Activated T-cell treated with anti-CD3 and anti-CD28 coated beads, Interleukin-2, amount 50 U/mL, for 4 hours (primary cell): ENCODE results near the gene PHLDB1. TPM values are rescaled to one million over a fixed set of nuclear protein-coding genes. Genes with fewer than 3 reads are reported as not detected.
A peak's percentile ranks its signal among the peaks of the same experiment; 100 is the strongest.

Source experiments
- ATAC-seq, 2 donors: fragments of 200-7000 bp; cut with Tn5 transposase; one replicate each; pipeline ENCODE4 v1.10.0; 2021
- DNase-seq: peaks from one replicate; pipeline ENCODE4 v3.0.0-alpha.2; 2020
- H3K27me3 Mint-ChIP-seq: one replicate; pipeline ENCODE4 v1.8.0; 2021; ENCODE audit warnings: low read depth, mixed read lengths
- H3K36me3 Mint-ChIP-seq: one replicate; pipeline ENCODE4 v1.8.0; 2022; ENCODE audit warnings: mixed read lengths; ENCODE audit not compliant: insufficient read depth
- H3K4me1 Mint-ChIP-seq: one replicate; pipeline ENCODE4 v1.8.0; 2021; ENCODE audit warnings: low read depth, mixed read lengths
- H3K4me3 Mint-ChIP-seq: one replicate; pipeline ENCODE4 v1.8.0; 2021; ENCODE audit warnings: mild to moderate bottlenecking, moderate library complexity, mixed read lengths
- H3K9me3 Mint-ChIP-seq: one replicate; pipeline ENCODE4 v1.8.0; 2021; ENCODE audit warnings: mixed read lengths
- total RNA-seq, 3 donors: library from RNA; stranded (reverse); gene quantifications; one replicate each; pipeline ENCODE4 v1.2.1, GENCODE V29; 2021

The PHLDB1 gene
- total RNA-seq, 3 donors from 2014 or later, result 0.90 to 1.9 (median 1.3) TPM

DNA sequence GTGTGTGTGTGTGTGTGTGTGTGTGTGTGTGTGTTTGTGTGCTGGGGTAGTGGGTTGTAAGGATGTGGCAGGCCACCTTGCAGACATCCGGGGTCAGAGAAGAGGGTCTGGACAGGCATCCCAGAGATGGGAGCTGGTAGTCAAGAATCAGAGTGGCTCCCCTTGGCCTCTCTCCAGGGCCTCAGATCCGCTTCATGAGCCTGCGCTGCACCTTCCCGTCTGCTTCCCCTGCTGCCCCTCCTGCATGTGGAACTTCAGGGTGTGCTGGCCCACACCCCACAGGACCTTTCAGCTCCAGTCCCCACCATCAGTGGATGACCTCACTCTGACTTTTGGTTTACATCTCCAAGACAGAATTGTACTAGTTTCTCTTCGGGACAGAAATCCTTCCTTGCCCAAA lies 40.9 kb downstream of the PHLDB1 start:
- Mint-ChIP-seq H3K27me3 (no peaks in the 10 kb centered on the region), H3K36me3 (no peaks in the 10 kb centered on the region), H3K4me3 (no peak overlapping the region), H3K9me3 (no peaks in the 10 kb centered on the region), H3K4me1 (peaks cover 9% of the 10 kb centered on the region)
- DNase-seq, result no peak
- no peak for ATAC-seq

DNA sequence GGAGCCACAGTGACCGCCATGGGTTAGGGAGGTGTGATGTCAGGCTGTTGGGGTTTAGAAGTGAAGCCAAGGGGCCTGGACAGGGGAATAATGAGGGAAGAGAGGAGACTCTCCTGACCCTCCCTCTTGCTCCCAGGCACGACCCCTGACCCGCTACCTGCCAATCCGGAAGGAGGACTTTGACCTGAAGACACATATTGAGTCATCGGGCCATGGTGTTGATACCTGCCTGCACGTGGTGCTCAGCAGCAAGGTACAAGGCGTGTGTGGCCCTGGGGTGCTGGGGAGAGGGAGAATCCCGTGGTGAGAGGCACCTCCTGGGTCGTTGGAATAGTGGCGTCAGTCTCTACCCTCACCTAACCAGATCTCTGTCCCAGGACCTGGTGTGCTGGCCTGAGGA lies 42.5 kb downstream of the PHLDB1 start:
- Mint-ChIP-seq H3K4me3 (no peak overlapping the region), H3K36me3 (no peaks in the 10 kb centered on the region), H3K27me3 (no peaks in the 10 kb centered on the region), H3K4me1 (peaks cover 9% of the 10 kb centered on the region), H3K9me3 (no peaks in the 10 kb centered on the region)
- ATAC-seq, result no peak
- DNase-seq, result no peak

DNA sequence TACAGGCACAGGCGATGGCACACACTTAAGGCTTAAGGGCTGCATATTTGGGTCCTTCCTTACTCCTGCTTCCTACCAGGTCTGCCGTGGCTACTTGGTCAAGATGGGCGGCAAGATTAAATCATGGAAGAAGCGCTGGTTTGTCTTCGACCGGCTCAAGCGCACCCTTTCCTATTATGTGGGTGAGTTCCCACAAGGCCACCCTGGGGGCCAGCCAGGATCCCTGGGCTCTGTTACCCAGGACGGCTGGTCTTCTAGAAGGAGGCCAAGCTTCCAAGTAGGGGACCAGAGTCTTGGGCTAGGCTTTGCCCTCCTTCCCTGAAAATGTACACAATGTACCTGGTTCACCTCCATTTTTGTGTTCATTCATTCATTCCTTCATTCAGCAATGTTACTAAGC lies 43.0 kb downstream of the PHLDB1 start:
- Mint-ChIP-seq H3K27me3 (no peaks in the 10 kb centered on the region), H3K4me1 (peaks cover 9% of the 10 kb centered on the region), H3K36me3 (no peaks in the 10 kb centered on the region), H3K4me3 (no peak overlapping the region), H3K9me3 (no peaks in the 10 kb centered on the region)
- ATAC-seq (no peak), DNase-seq (no peak)

DNA sequence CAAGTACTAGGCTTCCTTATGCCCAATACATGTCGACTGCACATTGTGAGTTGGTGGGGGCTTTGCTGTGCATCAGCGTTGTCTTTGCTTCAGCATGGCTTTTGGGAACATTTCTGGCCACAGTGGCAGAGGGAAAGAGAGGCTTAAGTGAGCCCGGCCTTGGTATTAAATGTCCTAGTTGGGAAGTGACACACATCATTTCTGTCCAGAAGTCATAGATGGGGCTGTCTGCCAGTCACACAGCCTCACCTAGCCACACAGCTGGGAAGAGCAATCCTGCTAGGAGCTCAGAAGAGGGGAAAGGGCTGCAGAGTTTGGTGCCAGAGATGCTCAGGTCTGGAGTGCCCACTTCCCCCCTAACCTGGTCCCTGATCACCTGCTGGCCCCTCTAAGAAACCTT lies 44.4 kb downstream of the PHLDB1 start:
- no peaks in the 10 kb centered on the region for H3K9me3 Mint-ChIP-seq
- DNase-seq, result no peak
- ATAC-seq, result no peak
- peaks cover 9% of the 10 kb centered on the region for H3K4me1 Mint-ChIP-seq
- H3K4me3 Mint-ChIP-seq, result no peak overlapping the region
- H3K36me3 Mint-ChIP-seq, result no peaks in the 10 kb centered on the region
- no peaks in the 10 kb centered on the region for H3K27me3 Mint-ChIP-seq

DNA sequence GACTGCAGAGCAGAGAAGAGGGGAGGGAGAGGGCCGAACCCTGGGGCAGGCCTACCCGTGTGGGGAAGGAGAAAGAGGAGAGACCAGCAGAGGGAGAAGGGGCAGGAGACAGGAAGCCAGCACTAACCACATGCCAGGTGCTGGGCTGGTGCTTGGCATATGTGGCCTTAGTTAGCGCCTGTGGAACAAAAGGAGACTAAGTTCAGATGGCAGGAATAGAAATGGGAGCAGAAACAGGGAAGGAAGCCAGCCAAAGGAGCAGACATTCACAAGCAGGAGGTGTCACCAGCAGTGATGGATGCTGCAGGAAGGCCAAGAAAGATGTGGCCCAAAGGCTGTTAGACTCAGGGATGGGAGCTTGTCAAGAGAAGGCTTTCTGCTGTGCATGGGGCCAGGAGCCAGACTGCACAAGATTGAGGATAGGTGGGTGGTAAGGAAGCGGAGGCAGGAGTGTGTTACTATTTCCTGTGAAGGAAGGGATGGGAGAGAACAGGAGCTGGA lies 45.3 kb downstream of the PHLDB1 start:
- Mint-ChIP-seq H3K4me3 (no peak overlapping the region), H3K36me3 (no peaks in the 10 kb centered on the region), H3K9me3 (no peaks in the 10 kb centered on the region), H3K27me3 (no peaks in the 10 kb centered on the region), H3K4me1 (peaks cover 9% of the 10 kb centered on the region)
- DNase-seq (no peak), ATAC-seq (no peak)

DNA sequence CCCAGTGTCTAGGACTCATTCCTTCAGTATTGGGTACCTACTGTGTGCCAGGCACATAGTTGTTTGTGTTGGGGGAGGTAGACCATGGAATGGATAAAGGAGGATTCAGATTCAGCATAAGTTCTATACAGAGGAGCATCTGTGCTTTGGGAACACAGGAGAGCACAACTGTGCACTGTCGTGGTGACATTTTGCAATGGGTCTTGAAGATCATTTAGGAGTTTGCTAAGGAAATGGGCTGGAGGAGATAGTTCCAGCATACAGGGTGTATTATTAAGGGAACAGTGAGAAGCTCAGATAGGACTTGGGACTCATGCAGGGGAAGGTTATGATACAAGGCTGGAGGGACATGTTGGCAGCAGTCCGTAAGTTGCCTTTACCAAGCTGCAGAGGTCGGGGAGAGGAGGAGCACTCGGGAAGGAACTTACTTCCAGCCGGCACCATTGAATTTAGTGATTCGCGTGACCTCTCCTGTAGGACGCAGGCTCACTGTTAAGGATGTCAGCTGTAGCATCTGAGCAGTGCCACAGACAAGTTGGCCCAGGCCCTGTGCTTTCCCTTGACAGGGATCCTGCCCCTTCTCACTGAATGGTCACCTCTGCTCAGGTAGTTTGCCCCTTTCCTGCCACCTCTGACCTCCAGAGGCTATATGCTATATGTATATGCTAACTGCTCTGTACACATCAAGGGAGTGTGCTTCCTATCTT lies 46.4 kb downstream of the PHLDB1 start:
- Mint-ChIP-seq H3K36me3 (no peaks in the 10 kb centered on the region), H3K27me3 (no peaks in the 10 kb centered on the region), H3K9me3 (no peaks in the 10 kb centered on the region), H3K4me1 (peaks cover 9% of the 10 kb centered on the region), H3K4me3 (no peak overlapping the region)
- DNase-seq (no peak), ATAC-seq (no peak)

DNA sequence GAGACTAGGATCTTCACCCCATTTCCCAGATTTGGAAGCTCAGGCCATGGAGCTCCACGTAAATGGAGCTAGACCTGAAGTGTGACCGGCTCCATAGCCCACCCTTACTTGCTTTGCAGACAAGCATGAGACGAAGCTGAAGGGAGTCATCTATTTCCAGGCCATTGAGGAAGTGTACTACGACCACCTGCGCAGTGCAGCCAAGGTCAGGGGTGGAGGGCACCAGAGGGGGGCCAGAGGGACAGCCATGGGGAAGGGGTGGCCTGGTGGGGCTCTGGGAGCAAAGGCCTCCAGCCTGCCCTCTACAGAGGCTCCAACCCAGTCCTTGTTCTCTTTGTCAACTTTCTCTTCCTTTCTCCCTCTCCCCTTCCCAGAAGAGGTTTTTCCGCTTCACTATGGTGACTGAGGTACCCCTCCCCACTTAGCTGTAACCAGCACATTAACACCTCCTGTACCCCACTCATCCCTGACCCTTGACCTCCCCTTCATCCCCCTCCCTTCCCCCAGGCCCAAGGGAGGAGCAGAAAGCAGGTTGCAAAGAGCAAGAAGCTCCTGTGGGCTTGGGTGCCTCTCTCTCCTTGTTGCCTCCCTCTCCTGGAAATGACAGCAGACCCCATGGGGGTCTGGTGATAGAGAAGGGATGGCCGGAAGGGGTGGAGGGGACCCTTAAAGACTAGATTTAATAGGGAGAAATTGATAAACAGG lies 48.2 kb downstream of the PHLDB1 start:
- Mint-ChIP-seq H3K9me3 (no peaks in the 10 kb centered on the region), H3K4me1 (peaks cover 13% of the 10 kb centered on the region), H3K27me3 (no peaks in the 10 kb centered on the region), H3K36me3 (no peaks in the 10 kb centered on the region), H3K4me3 (no peak overlapping the region)
- no peak for DNase-seq
- no peak for ATAC-seq

DNA sequence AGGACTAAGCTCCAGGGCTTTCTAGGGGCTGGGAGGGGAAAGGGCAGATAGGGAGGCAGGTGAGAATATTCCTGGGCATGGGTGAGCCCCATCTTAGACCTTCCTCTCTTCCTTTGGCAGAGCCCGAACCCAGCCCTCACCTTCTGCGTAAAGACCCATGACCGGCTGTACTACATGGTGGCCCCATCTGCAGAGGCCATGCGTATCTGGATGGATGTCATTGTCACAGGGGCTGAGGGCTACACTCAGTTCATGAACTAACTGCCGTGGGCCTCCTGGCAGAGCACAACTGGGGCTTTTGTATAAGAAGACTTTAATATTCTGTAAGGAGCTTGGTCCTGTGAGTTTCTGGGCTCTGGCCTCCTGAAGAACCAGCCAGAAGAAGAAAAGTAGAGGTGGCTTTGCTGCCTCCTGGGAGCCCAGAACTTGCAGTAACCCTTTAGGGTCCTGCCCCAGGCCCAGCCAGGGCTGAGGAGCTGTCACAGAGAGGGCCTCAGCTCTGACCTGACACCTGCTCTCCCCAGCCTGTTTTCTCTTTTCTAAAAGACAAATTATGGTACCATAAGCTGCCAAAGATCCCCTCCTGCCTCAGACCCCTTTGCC lies 49.2 kb downstream of the PHLDB1 start:
- H3K4me1 Mint-ChIP-seq, result peaks cover 13% of the 10 kb centered on the region
- H3K4me3 Mint-ChIP-seq, result no peak overlapping the region
- no peak for DNase-seq
- no peaks in the 10 kb centered on the region for H3K36me3 Mint-ChIP-seq
- no peak for ATAC-seq
- no peaks in the 10 kb centered on the region for H3K9me3 Mint-ChIP-seq
- no peaks in the 10 kb centered on the region for H3K27me3 Mint-ChIP-seq

DNA sequence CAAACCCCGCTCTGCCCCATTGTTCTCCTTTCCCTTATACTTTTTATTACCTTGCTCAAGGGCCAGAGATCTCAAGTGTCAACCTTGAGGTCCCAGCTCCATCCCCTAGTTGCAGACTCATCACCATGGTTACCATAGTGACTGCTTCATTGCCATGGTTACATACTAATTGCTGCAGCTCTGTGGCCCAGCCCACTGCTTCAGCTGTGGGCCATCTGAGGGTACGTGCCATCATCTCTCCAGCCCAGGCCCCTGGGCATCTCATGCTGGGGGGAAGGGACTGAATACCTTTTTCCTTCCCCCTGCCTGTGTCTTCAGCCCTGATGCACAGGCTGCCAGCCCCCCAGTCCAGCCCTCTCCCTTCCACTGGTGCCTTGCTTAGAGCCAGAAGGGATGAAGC lies 49.8 kb downstream of the PHLDB1 start:
- ATAC-seq (no peak), DNase-seq (no peak)
- Mint-ChIP-seq H3K36me3 (no peaks in the 10 kb centered on the region), H3K4me1 (peaks cover 12% of the 10 kb centered on the region), H3K9me3 (no peaks in the 10 kb centered on the region), H3K27me3 (no peaks in the 10 kb centered on the region), H3K4me3 (no peak overlapping the region)

DNA sequence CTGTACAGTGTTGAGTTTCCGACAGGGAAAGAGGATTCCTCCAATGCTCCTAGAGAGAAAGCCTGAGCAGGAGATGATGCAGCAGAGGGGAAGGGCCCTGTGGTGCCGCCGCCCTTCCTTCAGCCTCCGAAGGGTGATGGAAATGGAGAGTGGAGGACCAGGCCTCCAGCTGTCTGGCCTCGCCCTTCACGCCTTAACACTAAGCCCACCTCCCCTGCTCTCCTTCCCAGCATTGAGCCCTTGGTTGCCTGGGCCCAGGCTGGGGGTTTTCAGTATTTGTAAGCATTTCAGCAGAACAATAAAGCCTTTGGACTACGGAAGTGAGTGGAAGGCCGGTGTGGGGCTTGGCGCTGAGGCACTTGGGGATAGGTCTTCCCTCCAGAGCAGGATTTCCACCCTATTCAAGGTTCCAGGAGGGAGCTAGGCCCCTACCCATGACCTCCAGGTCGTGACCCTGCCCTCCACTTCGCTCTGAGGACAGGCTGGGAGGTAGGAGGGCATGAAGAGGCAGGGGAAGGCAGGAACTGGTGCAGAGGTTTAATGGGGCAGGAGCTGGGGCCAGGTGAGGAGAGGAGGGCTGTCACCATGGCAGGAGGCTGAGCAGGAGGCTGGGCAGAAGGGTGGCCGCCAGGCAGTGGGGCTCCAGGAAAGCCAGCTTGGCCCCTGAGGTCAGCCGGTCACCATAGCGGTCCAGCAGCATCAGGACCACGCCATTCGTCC lies 50.5 kb downstream of the PHLDB1 start:
- no peaks in the 10 kb centered on the region for H3K36me3 Mint-ChIP-seq
- no peak overlapping the region for H3K4me3 Mint-ChIP-seq
- H3K9me3 Mint-ChIP-seq, result no peaks in the 10 kb centered on the region

DNA sequence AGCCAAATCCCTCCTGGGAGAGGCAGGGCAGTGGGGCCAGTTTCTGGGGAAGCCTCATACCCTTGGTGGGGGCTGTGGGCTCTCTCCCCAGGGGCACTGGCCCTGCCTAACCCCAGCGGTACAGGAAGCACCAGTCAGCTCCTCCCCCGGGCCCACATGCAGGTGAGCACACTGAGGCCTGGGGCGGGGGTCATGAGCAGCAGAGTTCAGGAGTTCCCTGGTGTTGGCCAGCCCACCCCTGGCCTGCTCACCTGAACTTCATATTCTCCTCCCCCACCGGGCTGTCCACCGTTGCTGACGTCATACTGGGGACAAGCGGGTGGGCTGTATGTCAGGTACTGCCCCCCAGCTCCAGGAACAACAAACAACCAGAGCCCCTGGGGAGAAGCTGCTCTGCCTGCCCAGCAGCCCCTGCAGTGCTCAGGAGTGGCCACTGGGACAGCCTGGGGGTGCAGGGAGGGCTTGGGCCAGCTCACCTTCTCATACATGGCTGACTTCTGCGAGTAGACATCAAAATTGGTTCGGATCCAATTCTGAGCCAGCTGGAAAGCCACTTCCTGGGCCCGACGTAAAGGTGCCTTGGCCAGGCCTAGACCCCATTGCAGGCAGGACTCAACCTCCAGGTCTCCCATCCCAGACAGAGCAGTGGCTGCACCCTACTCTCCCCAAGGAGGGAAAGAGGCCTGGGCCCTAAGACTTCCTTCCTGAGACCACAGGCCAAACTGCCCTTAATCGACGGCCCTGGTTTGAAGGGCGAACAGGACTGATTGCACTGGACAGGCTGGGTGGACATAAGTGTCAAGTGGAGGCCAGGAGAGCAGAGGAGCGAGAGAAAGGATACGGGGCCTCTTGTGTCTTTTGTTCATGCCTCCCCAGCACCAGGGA lies 51.3 kb downstream of the PHLDB1 start:
- no peak overlapping the region for H3K4me3 Mint-ChIP-seq
- ATAC-seq (no peak), DNase-seq (no peak)
- H3K36me3 Mint-ChIP-seq, result no peaks in the 10 kb centered on the region
- peaks cover 4% of the 10 kb centered on the region for H3K4me1 Mint-ChIP-seq
- H3K9me3 Mint-ChIP-seq, result no peaks in the 10 kb centered on the region
- H3K27me3 Mint-ChIP-seq, result no peaks in the 10 kb centered on the region

More for the DNA sequence above, 50.5 kb downstream of the PHLDB1 start:
- no peaks in the 10 kb centered on the region for H3K27me3 Mint-ChIP-seq
- DNase-seq (no peak), ATAC-seq (no peak)
- H3K4me1 Mint-ChIP-seq, result peaks cover 6% of the 10 kb centered on the region

DNA sequence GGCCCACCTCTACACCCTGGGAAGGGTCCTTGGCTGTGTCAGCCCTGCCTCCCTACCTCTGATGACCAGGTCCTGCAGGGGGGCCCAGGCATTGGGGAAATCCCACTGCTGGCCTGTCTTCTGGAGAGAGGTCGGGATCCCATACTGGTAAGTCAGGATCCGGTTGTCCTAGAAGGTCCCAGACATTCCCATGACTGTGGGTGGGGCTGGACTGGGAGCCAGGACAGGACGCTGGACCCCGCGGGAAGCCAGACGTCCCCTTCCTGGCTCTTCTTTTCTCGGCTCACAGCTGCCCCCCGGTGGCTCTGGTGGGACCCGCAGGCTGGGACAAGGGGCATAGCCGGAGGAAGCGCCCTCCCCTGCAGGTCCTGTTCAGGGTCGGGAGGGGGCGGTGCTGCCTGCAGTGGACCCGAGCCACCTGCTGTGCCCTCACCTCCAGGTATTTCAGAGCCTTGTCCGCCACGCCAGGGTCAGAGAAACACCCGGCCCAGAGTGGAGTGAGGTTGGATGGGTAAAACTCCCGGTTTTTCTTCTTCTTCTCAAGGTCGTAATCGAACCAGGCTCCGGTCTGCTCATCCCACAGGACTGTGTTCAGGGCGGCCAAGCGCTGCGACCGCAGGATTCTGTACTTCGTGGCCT lies 52.0 kb downstream of the PHLDB1 start:
- ATAC-seq, result peak; percentile 99
- Mint-ChIP-seq H3K36me3 (no peaks in the 10 kb centered on the region), H3K4me3 (no peak overlapping the region), H3K9me3 (no peaks in the 10 kb centered on the region), H3K4me1 (peaks cover 4% of the 10 kb centered on the region), H3K27me3 (no peaks in the 10 kb centered on the region)
- peak; percentile 83 for DNase-seq

DNA sequence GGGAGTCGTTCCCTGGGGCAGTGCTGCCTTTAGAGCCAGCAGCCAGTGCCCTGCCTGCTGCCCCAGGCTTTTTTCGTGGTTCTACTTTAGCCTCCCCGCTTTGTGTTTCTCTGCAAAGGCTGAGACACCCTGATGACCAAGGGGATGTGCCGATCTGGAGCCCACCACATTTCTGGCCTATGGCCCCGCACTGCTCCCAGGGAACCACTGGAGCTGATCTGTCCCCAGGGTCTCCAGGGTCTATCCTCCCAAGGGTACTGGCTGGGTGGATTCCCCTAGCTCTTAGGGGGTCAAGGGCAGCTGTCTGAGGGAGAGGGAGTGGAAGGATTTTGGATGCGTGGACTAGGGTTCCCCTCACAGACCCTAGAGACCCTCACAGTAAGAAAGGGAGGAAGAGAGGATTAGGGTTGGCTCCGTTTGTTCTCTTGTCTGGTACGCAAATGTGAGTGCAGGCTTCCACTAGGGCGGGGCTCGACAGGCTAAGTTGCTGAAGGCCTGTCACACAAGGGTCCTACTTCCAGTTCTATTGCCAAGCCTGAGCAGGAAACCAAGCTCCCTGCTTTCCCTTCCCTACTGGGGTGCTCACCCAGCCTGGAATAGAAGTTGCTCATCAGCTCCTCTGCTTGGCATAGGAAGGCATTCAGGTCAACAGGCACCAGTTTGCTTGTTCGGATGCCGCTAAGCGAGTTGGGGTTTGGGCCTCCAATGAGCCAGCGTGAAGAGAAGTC lies 52.7 kb downstream of the PHLDB1 start:
- no peak for DNase-seq
- no peaks in the 10 kb centered on the region for H3K9me3 Mint-ChIP-seq
- no peak for ATAC-seq
- H3K36me3 Mint-ChIP-seq, result no peaks in the 10 kb centered on the region
- H3K27me3 Mint-ChIP-seq, result no peaks in the 10 kb centered on the region
- H3K4me3 Mint-ChIP-seq, result no peak overlapping the region
- peaks cover 4% of the 10 kb centered on the region for H3K4me1 Mint-ChIP-seq
